Measurements from ENCODE around the gene MYADML2. TPM values are rescaled to one million over a fixed set of nuclear protein-coding genes. Genes with fewer than 3 reads are reported as not detected.
A peak's percentile ranks its signal among the peaks of the same experiment; 100 is the strongest.

MYADML2 gene
- polyA plus RNA-seq, 10 donors: 8.9 to 29.8 (median 22.3) TPM

GRCh38 chr17:81901167-81902022 is 45.6 kb downstream of the MYADML2 start:
- no peak for DNase-seq

GRCh38 chr17:81900181-81900820 is 46.7 kb downstream of the MYADML2 start:
- no peak for DNase-seq

DNA sequence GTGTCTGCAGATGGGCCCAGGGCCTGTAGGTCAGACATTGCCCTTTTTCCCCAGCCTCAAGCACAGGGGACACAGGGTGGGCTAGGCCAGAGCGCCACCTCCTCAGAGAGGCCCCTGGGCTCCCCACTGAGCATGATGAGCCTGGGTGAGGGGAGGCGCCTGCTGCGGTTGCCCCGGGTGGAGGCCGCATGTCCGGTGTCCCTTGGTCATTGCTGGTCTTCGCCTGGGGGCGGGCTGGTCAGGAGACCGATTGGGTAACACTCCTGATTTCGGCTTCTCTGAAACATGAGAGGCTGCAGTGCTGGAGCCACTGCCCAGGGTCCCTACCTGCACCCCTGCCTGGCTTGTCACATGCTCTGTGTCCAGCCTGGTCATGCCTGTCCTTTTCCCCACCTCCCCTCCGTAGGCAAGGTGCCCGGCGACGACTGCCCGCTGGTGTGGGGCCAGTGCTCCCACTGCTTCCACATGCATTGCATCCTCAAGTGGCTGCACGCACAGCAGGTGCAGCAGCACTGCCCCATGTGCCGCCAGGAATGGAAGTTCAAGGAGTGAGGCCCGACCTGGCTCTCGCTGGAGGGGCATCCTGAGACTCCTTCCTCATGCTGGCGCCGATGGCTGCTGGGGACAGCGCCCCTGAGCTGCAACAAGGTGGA is 47.4 kb downstream of the MYADML2 start:
- DNase-seq: no peak

GRCh38 chr17:81898885-81899284 is 48.1 kb downstream of the MYADML2 start:
- DNase-seq: no peak

- DNase-seq: peak in 1 of 3 donors; percentile 86
Measured at GRCh38 chr17:81898029-81898866, 48.8 kb downstream of the MYADML2 start.

DNA sequence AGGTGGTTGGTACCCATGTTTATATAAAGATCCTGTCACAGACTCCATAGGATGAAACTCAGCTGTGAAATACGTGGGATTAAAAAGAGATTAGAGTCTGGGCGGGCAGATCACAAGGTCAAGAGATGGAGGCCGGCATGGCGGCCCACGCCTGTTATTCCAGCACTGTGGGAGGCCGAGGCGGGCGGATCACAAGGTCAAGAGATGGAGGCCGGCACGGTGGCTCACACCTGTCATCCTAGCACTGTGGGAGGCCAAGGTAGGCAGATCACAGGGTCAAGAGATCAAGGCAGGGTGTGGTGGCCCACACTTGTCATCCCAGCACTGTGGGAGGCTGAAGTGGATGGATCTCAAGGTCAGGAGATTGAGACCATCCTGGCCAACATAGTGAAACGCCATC is 51.6 kb downstream of the MYADML2 start:
- no peak for DNase-seq

DNA sequence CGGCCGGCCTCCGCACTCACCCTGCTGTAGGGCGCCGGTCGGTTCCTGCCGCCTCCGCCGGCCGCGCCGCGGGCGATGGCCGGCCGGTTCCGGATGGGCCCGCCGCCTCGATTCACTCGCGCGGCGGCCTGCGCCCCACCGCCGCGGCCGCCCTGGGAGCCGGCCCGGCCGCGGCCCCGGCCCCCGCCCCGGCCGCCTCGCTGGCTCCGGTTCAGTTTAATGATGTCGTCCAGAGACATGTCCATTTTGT is 55.8 kb downstream of the MYADML2 start:
- no peak for DNase-seq

DNA sequence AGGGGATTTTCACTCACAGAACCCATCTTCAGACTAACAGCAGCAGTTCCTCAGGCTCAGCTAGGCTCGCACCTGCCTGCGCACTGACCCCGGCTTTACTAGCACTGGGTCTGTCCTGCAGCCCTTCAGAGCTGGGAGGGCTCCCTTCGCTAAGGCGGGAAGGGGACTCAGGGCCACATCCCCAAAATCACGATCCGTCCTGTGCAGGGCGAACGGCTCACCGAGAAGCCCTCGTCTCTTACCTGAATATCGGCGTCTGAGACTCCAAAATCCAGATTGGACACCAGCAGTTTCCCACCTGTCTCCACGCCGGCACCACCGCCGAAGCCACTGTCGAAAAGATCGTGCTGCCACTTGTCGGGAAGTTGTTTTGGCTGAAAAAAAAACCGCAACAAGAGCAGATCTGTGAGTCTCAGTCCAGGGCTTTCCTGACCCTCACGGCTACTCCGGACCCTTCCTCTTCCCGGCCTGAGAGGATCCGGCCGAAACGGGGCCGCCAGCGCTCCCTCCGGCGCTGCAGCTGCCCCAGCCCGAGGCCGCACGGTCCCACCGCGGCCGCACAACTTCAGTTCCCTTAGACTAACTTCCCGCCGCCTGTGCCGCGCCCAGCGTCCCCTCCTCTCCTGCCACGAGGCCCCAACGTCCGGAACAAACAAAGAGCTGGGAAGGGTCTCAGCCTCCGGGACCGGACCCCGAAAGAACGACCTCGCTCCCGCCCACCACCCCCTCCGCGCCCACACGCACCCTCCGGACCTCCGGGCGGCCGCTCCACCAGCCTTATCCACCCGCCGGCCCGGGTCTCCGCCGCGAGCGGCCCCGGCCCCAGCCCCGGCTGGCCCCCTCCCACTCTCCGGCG is 56.4 kb downstream of the MYADML2 start:
- DNase-seq: peak in 1 of 3 donors; percentile 2

Other genes with a start within 250 kb of the MYADML2 start
- 10 to 100 TPM; 44.5 to 62.6 (median 51.9) TPM for gene MRPL12, start 243.9 kb downstream of the MYADML2 start, polyA plus RNA-seq (ENCODE audit: insufficient read length in 10 of 10)
- gene SLC25A10, start 234.9 kb downstream of the MYADML2 start, polyA plus RNA-seq (ENCODE audit: insufficient read length in 10 of 10): 1 to 10 TPM; 1.7 to 4.9 (median 3.7) TPM
- under 1 TPM in 1 of 10 donors, not detected in 9; 0.10 TPM for gene GCGR, start 143.1 kb downstream of the MYADML2 start, polyA plus RNA-seq (ENCODE audit: insufficient read length in 10 of 10)
- 100 to 1,000 TPM in 5 of 10 donors, 10 to 100 TPM in 5; 67.2 to 139 (median 102) TPM for gene MCRIP1, start 113.9 kb downstream of the MYADML2 start, polyA plus RNA-seq (ENCODE audit: insufficient read length in 10 of 10)
- 10 to 100 TPM; 13.2 to 84.6 (median 36.4) TPM for gene PPP1R27, start 112.2 kb downstream of the MYADML2 start, polyA plus RNA-seq (ENCODE audit: insufficient read length in 10 of 10)
- gene P4HB, start 86.7 kb downstream of the MYADML2 start, polyA plus RNA-seq (ENCODE audit: insufficient read length in 10 of 10): 100 to 1,000 TPM; 359 to 534 (median 424) TPM
- gene ARHGDIA, start 75.9 kb downstream of the MYADML2 start, polyA plus RNA-seq (ENCODE audit: insufficient read length in 10 of 10): 100 to 1,000 TPM; 128 to 225 (median 163) TPM
- gene ALYREF, start 55.6 kb downstream of the MYADML2 start, polyA plus RNA-seq (ENCODE audit: insufficient read length in 10 of 10): 10 to 100 TPM; 49.7 to 81.7 (median 60.7) TPM
- 100 to 1,000 TPM in 4 of 10 donors, 10 to 100 TPM in 6; 77.7 to 136 (median 93.3) TPM for gene ANAPC11, start 55.5 kb downstream of the MYADML2 start, polyA plus RNA-seq (ENCODE audit: insufficient read length in 10 of 10)
- gene NPB, start 45.0 kb downstream of the MYADML2 start, polyA plus RNA-seq (ENCODE audit: insufficient read length in 10 of 10): 1 to 10 TPM in 2 of 10 donors, under 1 TPM in 5, not detected in 3; 0.13 to 1.2 (median 0.64) TPM
- 10 to 100 TPM in 6 of 10 donors, 1 to 10 TPM in 4; 7.9 to 14.0 (median 10.2) TPM for gene PCYT2, start 35.8 kb downstream of the MYADML2 start, polyA plus RNA-seq (ENCODE audit: insufficient read length in 10 of 10)
- 1 to 10 TPM; 5.3 to 9.4 (median 6.9) TPM for gene SIRT7, start 29.1 kb downstream of the MYADML2 start, polyA plus RNA-seq (ENCODE audit: insufficient read length in 10 of 10)
- 10 to 100 TPM; 12.3 to 14.8 (median 13.9) TPM for gene MAFG, start 19.5 kb downstream of the MYADML2 start, polyA plus RNA-seq (ENCODE audit: insufficient read length in 10 of 10)
- gene PYCR1, start 9.9 kb downstream of the MYADML2 start, polyA plus RNA-seq (ENCODE audit: insufficient read length in 10 of 10): 100 to 1,000 TPM in 1 of 10 donors, 10 to 100 TPM in 9; 52.3 to 103 (median 61.8) TPM
- gene NOTUM, start 14.0 kb upstream of the MYADML2 start, polyA plus RNA-seq (ENCODE audit: insufficient read length in 10 of 10): 1 to 10 TPM; 1.5 to 4.2 (median 2.8) TPM
- 10 to 100 TPM; 15.5 to 28.4 (median 21.6) TPM for gene ASPSCR1, start 30.4 kb upstream of the MYADML2 start, polyA plus RNA-seq (ENCODE audit: insufficient read length in 10 of 10)
- gene CENPX, start 75.6 kb upstream of the MYADML2 start, polyA plus RNA-seq (ENCODE audit: insufficient read length in 10 of 10): 10 to 100 TPM; 26.6 to 42.8 (median 31.0) TPM
- gene LRRC45, start 76.1 kb upstream of the MYADML2 start, polyA plus RNA-seq (ENCODE audit: insufficient read length in 10 of 10): 10 to 100 TPM in 3 of 10 donors, 1 to 10 TPM in 7; 5.3 to 12.7 (median 8.5) TPM
- gene RAC3, start 84.4 kb upstream of the MYADML2 start, polyA plus RNA-seq (ENCODE audit: insufficient read length in 10 of 10): 10 to 100 TPM in 2 of 10 donors, 1 to 10 TPM in 8; 4.7 to 27.6 (median 8.2) TPM
- gene DCXR, start 90.5 kb upstream of the MYADML2 start, polyA plus RNA-seq (ENCODE audit: insufficient read length in 10 of 10): 10 to 100 TPM; 20.6 to 42.5 (median 35.0) TPM
- 10 to 100 TPM; 18.2 to 39.0 (median 29.2) TPM for gene RFNG, start 104.6 kb upstream of the MYADML2 start, polyA plus RNA-seq (ENCODE audit: insufficient read length in 10 of 10)
- gene GPS1, start 104.7 kb upstream of the MYADML2 start, polyA plus RNA-seq (ENCODE audit: insufficient read length in 10 of 10): 10 to 100 TPM; 60.4 to 72.8 (median 66.1) TPM
- gene DUS1L, start 118.6 kb upstream of the MYADML2 start, polyA plus RNA-seq (ENCODE audit: insufficient read length in 10 of 10): 10 to 100 TPM; 43.1 to 61.5 (median 53.2) TPM
- 10 to 100 TPM; 17.6 to 47.7 (median 28.6) TPM for gene FASN, start 151.0 kb upstream of the MYADML2 start, polyA plus RNA-seq (ENCODE audit: insufficient read length in 10 of 10)